ENCODE data around the gene CRY2. TPM values are rescaled to one million over a fixed set of nuclear protein-coding genes. Genes with fewer than 3 reads are reported as not detected.

CRY2 gene
- total RNA-seq, 2 experiments from 2014 or later: 248 TPM

- Histone ChIP-seq H3K4me1 (ENCODE audit: insufficient read depth, low read length) (peaks cover 13% of the 10 kb centered on the region), H3K4me3 (ENCODE audit: low read length) (peak overlapping the region; percentile 41), H3K27ac (ENCODE audit: low read depth in 1 of 2, low read length in 2 of 2) (no peak overlapping the region), H3K9me3 (ENCODE audit: control insufficient read depth in 1 of 2, insufficient read depth in 1 of 2, low read length in 2 of 2) (peaks cover 0 to 5% of the 10 kb centered on the region in 2 experiments), H3K36me3 (ENCODE audit: insufficient read depth, low read length) (peaks cover 8% of the 10 kb centered on the region), H3K27me3 (ENCODE audit: control insufficient read depth in 1 of 2, insufficient read depth in 2 of 2, low read length in 2 of 2) (no peaks in the 10 kb centered on the region)
- ChIA-PET CTCF (no interaction called here), POLR2A (no interaction called here)
- peaks cover 11% of the 10 kb centered on the region for H3K4me1 Mint-ChIP-seq (ENCODE audit: low read depth)
- intact Hi-C loops (cut with DNase I, micrococcal nuclease): loop anchor here in 1 of 2 experiments (1.0 to 5.0 kb wide), 3 partner anchors 30 to 506 kb away; partner anchors contain the start of genes CHRM4 and CRY2
- ATAC-seq (ENCODE audit: poor library complexity): no peak
- no peaks in the 10 kb centered on the region for H3K9me3 Mint-ChIP-seq
- H3K36me3 Mint-ChIP-seq (ENCODE audit: low read depth): peaks cover 29% of the 10 kb centered on the region
- TF ChIP-seq, protein P1, sequence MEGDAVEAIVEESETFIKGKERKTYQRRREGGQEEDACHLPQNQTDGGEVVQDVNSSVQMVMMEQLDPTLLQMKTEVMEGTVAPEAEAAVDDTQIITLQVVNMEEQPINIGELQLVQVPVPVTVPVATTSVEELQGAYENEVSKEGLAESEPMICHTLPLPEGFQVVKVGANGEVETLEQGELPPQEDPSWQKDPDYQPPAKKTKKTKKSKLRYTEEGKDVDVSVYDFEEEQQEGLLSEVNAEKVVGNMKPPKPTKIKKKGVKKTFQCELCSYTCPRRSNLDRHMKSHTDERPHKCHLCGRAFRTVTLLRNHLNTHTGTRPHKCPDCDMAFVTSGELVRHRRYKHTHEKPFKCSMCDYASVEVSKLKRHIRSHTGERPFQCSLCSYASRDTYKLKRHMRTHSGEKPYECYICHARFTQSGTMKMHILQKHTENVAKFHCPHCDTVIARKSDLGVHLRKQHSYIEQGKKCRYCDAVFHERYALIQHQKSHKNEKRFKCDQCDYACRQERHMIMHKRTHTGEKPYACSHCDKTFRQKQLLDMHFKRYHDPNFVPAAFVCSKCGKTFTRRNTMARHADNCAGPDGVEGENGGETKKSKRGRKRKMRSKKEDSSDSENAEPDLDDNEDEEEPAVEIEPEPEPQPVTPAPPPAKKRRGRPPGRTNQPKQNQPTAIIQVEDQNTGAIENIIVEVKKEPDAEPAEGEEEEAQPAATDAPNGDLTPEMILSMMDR (IDR thresholded peaks at IDR 0.05): no peak
- DNase-seq: no peak
- peaks cover 8% of the 10 kb centered on the region for H3K27me3 Mint-ChIP-seq
- no peak overlapping the region for H3K27ac Mint-ChIP-seq
- H3K4me3 Mint-ChIP-seq: no peak overlapping the region
These were observed 38.8 kb downstream of the CRY2 start for GRCh38 chr11:45885921-45886721.

GRCh38 chr11:45886816-45887520, 39.7 kb downstream of the CRY2 start:
- Mint-ChIP-seq H3K4me3 (peak overlapping the region; percentile 1), H3K4me1 (ENCODE audit: low read depth) (peaks cover 11% of the 10 kb centered on the region), H3K9me3 (no peaks in the 10 kb centered on the region), H3K27ac (no peak overlapping the region), H3K36me3 (ENCODE audit: low read depth) (peaks cover 20% of the 10 kb centered on the region), H3K27me3 (peaks cover 11% of the 10 kb centered on the region)
- ChIA-PET CTCF (no interaction called here), POLR2A (no interaction called here)
- H3K4me1 ChIP-seq (ENCODE audit: insufficient read depth, low read length): peaks cover 13% of the 10 kb centered on the region
- ATAC-seq (ENCODE audit: poor library complexity) (no peak), DNase-seq (no peak)
- intact Hi-C loops (cut with DNase I, micrococcal nuclease): loop anchor here in 1 of 2 experiments (1.0 to 5.0 kb wide), 3 partner anchors 29 to 505 kb away; partner anchors contain the start of genes CHRM4 and CRY2
- TF ChIP-seq, protein P1 (IDR thresholded peaks at IDR 0.05): no peak
- H3K36me3 ChIP-seq (ENCODE audit: insufficient read depth, low read length): no peaks in the 10 kb centered on the region
- H3K27ac ChIP-seq (ENCODE audit: low read depth in 1 of 2, low read length in 2 of 2): no peak overlapping the region
- H3K27me3 ChIP-seq (ENCODE audit: control insufficient read depth in 1 of 2, insufficient read depth in 2 of 2, low read length in 2 of 2): no peaks in the 10 kb centered on the region
- no peak overlapping the region for H3K4me3 ChIP-seq (ENCODE audit: low read length)
- peaks cover 0 to 5% of the 10 kb centered on the region in 2 experiments for H3K9me3 ChIP-seq (ENCODE audit: control insufficient read depth in 1 of 2, insufficient read depth in 1 of 2, low read length in 2 of 2)

GRCh38 chr11:45887587-45887986, 40.3 kb downstream of the CRY2 start:
- CTCF ChIA-PET: no interaction called here
- Mint-ChIP-seq H3K36me3 (ENCODE audit: low read depth) (peaks cover 14% of the 10 kb centered on the region), H3K4me3 (peak overlapping the region; percentile 1), H3K27me3 (peaks cover 16% of the 10 kb centered on the region), H3K9me3 (no peaks in the 10 kb centered on the region), H3K27ac (no peak overlapping the region), H3K4me1 (ENCODE audit: low read depth) (peaks cover 11% of the 10 kb centered on the region)
- intact Hi-C loops (cut with DNase I, micrococcal nuclease): loop anchor here in 1 of 2 experiments (2.0 to 5.0 kb wide), 2 partner anchors 41 to 505 kb away; partner anchors contain the start of genes CHRM4 and CRY2
- Histone ChIP-seq H3K27me3 (ENCODE audit: control insufficient read depth in 1 of 2, insufficient read depth in 2 of 2, low read length in 2 of 2) (no peaks in the 10 kb centered on the region), H3K36me3 (ENCODE audit: insufficient read depth, low read length) (no peaks in the 10 kb centered on the region), H3K9me3 (ENCODE audit: control insufficient read depth in 1 of 2, insufficient read depth in 1 of 2, low read length in 2 of 2) (peaks cover 0 to 5% of the 10 kb centered on the region in 2 experiments), H3K4me3 (ENCODE audit: low read length) (no peak overlapping the region), H3K27ac (ENCODE audit: low read depth in 1 of 2, low read length in 2 of 2) (no peak overlapping the region), H3K4me1 (ENCODE audit: insufficient read depth, low read length) (peaks cover 13% of the 10 kb centered on the region)
- TF ChIP-seq, protein P1 (IDR thresholded peaks at IDR 0.05): no peak
- POLR2A ChIA-PET: no interaction called here
- ATAC-seq (ENCODE audit: poor library complexity) (no peak), DNase-seq (no peak)

All from CD4-positive, alpha-beta T cell (primary cell).